Spinal cord (tissue), 10 donors: ENCODE results near the gene ATP9A. TPM values are rescaled to one million over a fixed set of nuclear protein-coding genes. Genes with fewer than 3 reads are reported as not detected.
"Not testable (repeated sequence)": the region's sequence is repeated elsewhere in the genome, so short reads cannot be mapped to it uniquely, and the experiment has no call there.

ENCODE experiments used
- DNase-seq, 6 donors: peaks; one replicate each; pipeline versions ENCODE4 v3.0.0 to v3.0.0-alpha.2; 2013 to 2015; ENCODE audit warnings: low spot score in 6 of 6, low read depth in 4 of 6
- H3K27ac ChIP-seq: one replicate; pipeline ENCODE4 v1.5.1; 2013; ENCODE audit warnings: low read depth, low read length, control low read depth
- H3K27me3 ChIP-seq: one replicate; pipeline ENCODE4 v1.6.1; 2013; ENCODE audit warnings: low read length; ENCODE audit not compliant: control insufficient read depth, insufficient read depth
- H3K36me3 ChIP-seq: one replicate; pipeline ENCODE4 v1.6.1; 2013; ENCODE audit warnings: low read length; ENCODE audit not compliant: control insufficient read depth, insufficient read depth
- H3K4me1 ChIP-seq: one replicate; pipeline ENCODE4 v1.6.1; 2013; ENCODE audit warnings: low read length; ENCODE audit not compliant: control insufficient read depth, insufficient read depth
- H3K4me3 ChIP-seq: one replicate; pipeline ENCODE4 v1.5.1; 2013; ENCODE audit warnings: low read depth, low read length, control low read depth
- H3K9me3 ChIP-seq: one replicate; pipeline ENCODE4 v1.6.1; 2013; ENCODE audit warnings: low read length; ENCODE audit not compliant: control insufficient read depth, insufficient read depth
- WGBS: methylation state at CpG from one replicate; pipeline ENCODE4 v1.1.5; 2013; ENCODE audit warnings: missing lambda C conversion rate; ENCODE audit not compliant: insufficient coverage; 5-methylcytosine and 5-hydroxymethylcytosine counted together
- polyA plus RNA-seq, 2 donors: library from polyadenylated mRNA; unstranded; fragments of 120-200 nt; gene quantifications; one replicate each; pipeline ENCODE4 v1.2.1, GENCODE V29; 2013; ENCODE audit not compliant: insufficient read length in 2 of 2
- total RNA-seq, 2 donors: library from RNA; depleted of rRNA in 1 of 2; stranded (reverse); fragments of 120-200 nt in 1 of 2; fragments of >200 nt in 1 of 2; gene quantifications; one replicate each; pipeline versions ENCODE4 v1.2.3 to v1.2.4, GENCODE V29; 2013 to 2014
- donor health status: healthy.

Gene ATP9A
- total and polyA plus RNA-seq, 4 donors, result 77.3 to 187 (median 169) TPM

- DNase-seq, result peak in 1 of 6 donors; percentile 77
Observed at GRCh38 chr20:51732096-51732791, 35.9 kb downstream of the ATP9A start.

DNA sequence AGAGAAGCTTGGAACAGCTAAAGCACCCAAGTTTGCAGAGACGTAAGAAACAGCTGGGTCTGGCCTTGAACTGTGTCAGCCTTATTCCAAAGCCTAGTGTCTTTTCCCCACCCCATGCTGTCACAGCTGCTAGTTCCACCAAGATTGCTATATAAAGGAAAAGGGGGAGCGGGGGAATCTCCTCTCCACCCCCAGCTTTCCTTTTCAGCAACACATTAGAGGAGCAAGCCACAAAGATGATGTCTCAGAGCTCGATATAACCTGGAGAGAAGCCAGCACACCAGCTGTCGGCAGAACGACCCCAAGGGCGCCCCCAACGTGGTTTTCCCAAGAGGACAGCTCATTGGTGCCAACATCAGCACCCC is 36.5 kb downstream of the ATP9A start:
- Histone ChIP-seq H3K4me1 (peaks cover 34% of the 10 kb centered on the region), H3K9me3 (no peaks in the 10 kb centered on the region), H3K27me3 (no peaks in the 10 kb centered on the region), H3K36me3 (peaks cover 8% of the 10 kb centered on the region), H3K4me3 (no peak overlapping the region), H3K27ac (peak overlapping the region; percentile 57)
- peak in 2 of 6 donors; percentile 37 to 58 for DNase-seq
- WGBS, result 11% methylated on average over 5 of the region's 7 CpGs

More at GRCh38 chr20:51732096-51732791, 35.9 kb downstream of the ATP9A start:
- no peaks in the 10 kb centered on the region for H3K9me3 ChIP-seq
- H3K27ac ChIP-seq, result peak overlapping the region; percentile 57
- H3K36me3 ChIP-seq, result peaks cover 3% of the 10 kb centered on the region
- 33% methylated on average over 5 of the region's 12 CpGs for WGBS
- H3K4me1 ChIP-seq, result peaks cover 34% of the 10 kb centered on the region
- no peaks in the 10 kb centered on the region for H3K27me3 ChIP-seq
- H3K4me3 ChIP-seq, result no peak overlapping the region

GRCh38 chr20:51729771-51730170 is 38.4 kb downstream of the ATP9A start:
- WGBS, result 90% methylated on average over 13 of the region's 13 CpGs
- no peak overlapping the region for H3K4me3 ChIP-seq
- DNase-seq, result no peak
- H3K27me3 ChIP-seq, result no peaks in the 10 kb centered on the region
- no peaks in the 10 kb centered on the region for H3K9me3 ChIP-seq
- peaks cover 21% of the 10 kb centered on the region for H3K4me1 ChIP-seq
- H3K27ac ChIP-seq, result no peak overlapping the region
- H3K36me3 ChIP-seq, result peaks cover 14% of the 10 kb centered on the region

GRCh38 chr20:51728737-51729136 is 39.5 kb downstream of the ATP9A start:
- Histone ChIP-seq H3K27me3 (no peaks in the 10 kb centered on the region), H3K4me3 (no peak overlapping the region), H3K9me3 (no peaks in the 10 kb centered on the region), H3K4me1 (peaks cover 18% of the 10 kb centered on the region), H3K27ac (no peak overlapping the region), H3K36me3 (peaks cover 14% of the 10 kb centered on the region)
- WGBS, result 33% methylated on average over 1 of the region's 1 CpG
- DNase-seq, result no peak

DNA sequence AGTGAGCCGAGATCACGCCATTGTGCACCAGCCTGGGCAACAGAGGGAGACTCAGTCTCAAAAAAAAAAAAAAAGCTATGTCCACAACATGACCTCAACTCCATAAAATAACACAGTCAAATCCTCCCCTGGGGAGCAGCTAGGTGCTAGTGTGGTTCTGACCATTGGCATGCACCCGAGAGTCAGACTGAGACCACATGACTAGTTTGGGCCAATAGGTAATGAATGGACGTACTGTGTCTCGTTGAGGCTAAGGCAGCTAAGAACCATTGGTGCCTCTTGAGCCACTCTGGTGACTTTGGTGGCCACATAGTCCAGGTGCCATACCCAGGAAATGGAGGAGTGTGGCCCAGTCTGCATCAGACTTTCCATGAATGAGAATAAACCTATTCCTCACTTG is 40.3 kb downstream of the ATP9A start:
- H3K27me3 ChIP-seq, result no peaks in the 10 kb centered on the region
- no peak for DNase-seq
- H3K36me3 ChIP-seq, result peaks cover 14% of the 10 kb centered on the region
- H3K27ac ChIP-seq, result no peak overlapping the region
- no peak overlapping the region for H3K4me3 ChIP-seq
- H3K9me3 ChIP-seq, result no peaks in the 10 kb centered on the region
- H3K4me1 ChIP-seq, result peaks cover 18% of the 10 kb centered on the region
- WGBS, result 91% methylated on average over 5 of the region's 5 CpGs

GRCh38 chr20:51725584-51726176 is 42.5 kb downstream of the ATP9A start:
- Histone ChIP-seq H3K27me3 (no peaks in the 10 kb centered on the region), H3K9me3 (no peaks in the 10 kb centered on the region), H3K4me3 (no peak overlapping the region), H3K27ac (no peak overlapping the region), H3K4me1 (peaks cover 4% of the 10 kb centered on the region), H3K36me3 (peaks cover 14% of the 10 kb centered on the region)
- DNase-seq, result no peak
- 96% methylated on average over 10 of the region's 13 CpGs for WGBS

DNA sequence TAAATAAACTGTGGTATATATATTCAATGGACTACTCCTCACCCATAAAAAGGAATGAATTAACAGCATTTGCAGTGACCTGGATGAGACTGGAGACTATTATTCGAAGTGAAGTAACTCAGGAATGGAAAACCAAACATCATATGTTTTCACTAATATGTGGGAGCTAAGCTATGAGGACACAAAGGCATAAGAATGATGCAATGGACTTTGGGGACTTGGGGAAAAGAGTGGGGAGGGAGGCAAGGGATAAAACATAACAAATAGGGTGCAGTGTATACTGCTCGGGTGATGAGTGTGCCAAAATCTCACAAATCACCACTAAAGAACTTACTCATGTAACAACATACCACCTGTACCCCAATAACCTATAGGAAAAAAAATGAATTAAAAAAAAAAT is 45.2 kb downstream of the ATP9A start:
- not testable (repeated sequence) for H3K4me1 ChIP-seq, H3K27ac ChIP-seq
- no CpG with 5 or more reads among the region's 2 CpGs for WGBS

GRCh38 chr20:51722246-51722645 is 45.9 kb downstream of the ATP9A start:
- H3K36me3 ChIP-seq, result peaks cover 11% of the 10 kb centered on the region
- WGBS, result 40% methylated on average over 1 of the region's 4 CpGs
- not testable (repeated sequence) for H3K27ac ChIP-seq, H3K27me3 ChIP-seq, H3K4me1 ChIP-seq, H3K9me3 ChIP-seq, H3K4me3 ChIP-seq, DNase-seq

More for the DNA sequence above, 45.2 kb downstream of the ATP9A start:
- H3K4me3 ChIP-seq, DNase-seq, H3K27me3 ChIP-seq, H3K9me3 ChIP-seq: not testable (repeated sequence)
- peaks cover 11% of the 10 kb centered on the region for H3K36me3 ChIP-seq

DNA sequence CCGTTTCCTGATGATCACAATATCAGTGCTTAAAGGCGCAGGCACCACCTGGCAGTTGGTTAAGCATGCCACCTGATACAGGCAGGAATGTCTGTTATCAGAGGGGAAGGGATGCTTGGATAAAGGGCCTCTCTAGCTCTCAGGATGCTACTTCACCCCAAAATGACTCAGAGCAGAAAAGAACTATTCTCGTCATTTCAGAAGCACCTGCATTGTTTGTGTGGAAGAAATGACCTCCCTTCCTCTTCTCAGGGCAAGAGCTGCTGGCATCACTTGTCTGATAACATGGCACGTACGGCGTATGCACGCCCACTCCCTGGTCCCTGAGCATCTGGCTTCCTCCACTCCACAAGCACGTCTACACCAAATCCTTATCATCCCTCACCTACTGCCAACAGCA is 47.3 kb downstream of the ATP9A start:
- Histone ChIP-seq H3K4me3 (no peak overlapping the region), H3K27me3 (no peaks in the 10 kb centered on the region), H3K4me1 (no peaks in the 10 kb centered on the region), H3K36me3 (peaks cover 6% of the 10 kb centered on the region), H3K27ac (no peak overlapping the region), H3K9me3 (no peaks in the 10 kb centered on the region)
- 100% methylated on average over 1 of the region's 8 CpGs for WGBS
- DNase-seq, result no peak

- H3K4me3 ChIP-seq, result no peak overlapping the region
- H3K9me3 ChIP-seq, result no peaks in the 10 kb centered on the region
- H3K36me3 ChIP-seq, result peaks cover 2% of the 10 kb centered on the region
- WGBS, result 97% methylated on average over 9 of the region's 9 CpGs
- no peak overlapping the region for H3K27ac ChIP-seq
- H3K4me1 ChIP-seq, result no peaks in the 10 kb centered on the region
- H3K27me3 ChIP-seq, result no peaks in the 10 kb centered on the region
- DNase-seq, result no peak
Observed at GRCh38 chr20:51720384-51720783, 47.8 kb downstream of the ATP9A start.
